ENCODE measurements around the gene BUD31.
A peak's percentile ranks its signal among the peaks of the same experiment; 100 is the strongest.
"Not testable (repeated sequence)": the region's sequence is repeated elsewhere in the genome, so short reads cannot be mapped to it uniquely, and the experiment has no call there.

Gene BUD31

DNA sequence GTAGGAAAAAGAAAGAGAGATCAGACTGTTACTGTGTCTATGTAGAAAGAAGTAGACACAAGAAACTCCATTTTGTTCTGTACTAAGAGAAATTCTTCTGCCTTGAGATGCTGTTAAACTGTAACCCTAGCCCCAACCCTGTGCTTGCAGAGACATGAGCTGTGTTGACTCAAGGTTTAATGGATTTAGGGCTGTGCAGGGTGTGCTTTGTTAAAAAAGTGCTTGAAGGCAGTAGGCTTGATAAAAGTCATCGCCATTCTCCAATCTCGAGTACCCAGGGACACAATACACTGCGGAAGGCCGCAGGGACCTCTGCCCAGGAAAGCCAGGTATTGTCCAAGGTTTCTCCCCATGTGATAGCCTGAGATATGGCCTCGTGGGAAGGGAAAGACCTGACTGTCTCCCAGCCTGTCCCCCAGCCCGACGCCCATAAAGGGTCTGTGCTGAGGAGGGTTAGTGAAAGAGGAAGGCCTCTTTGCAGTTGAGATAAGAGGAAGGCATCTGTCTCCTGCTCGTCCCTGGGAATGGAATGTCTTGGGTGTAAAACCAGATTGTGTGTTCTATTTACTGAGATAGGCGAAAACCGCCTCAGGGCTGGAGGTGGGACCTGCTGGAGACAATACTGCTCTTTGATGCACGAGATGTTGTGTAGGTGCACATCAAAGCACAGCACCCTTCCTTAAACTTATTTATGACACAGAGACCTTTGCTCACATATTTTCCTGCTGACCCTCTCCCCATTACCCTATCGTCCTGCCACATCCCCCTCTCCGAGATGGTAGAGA lies 23.2 kb downstream of the BUD31 start:
- DNase-seq (ENCODE audit: low read depth in 3 of 3) = not testable (repeated sequence)

GRCh38 chr7:99433158-99433557 lies 24.4 kb downstream of the BUD31 start:
- no peak for DNase-seq (ENCODE audit: low read depth in 3 of 3)

- DNase-seq (ENCODE audit: low read depth in 3 of 3) = no peak
These were observed 29.3 kb downstream of the BUD31 start for GRCh38 chr7:99437946-99438572.

- peak; percentile 82 to 91 (median 90) for DNase-seq (ENCODE audit: low read depth in 3 of 3)
These were observed 30.1 kb downstream of the BUD31 start, which contains the start of the genes CPSF4 and PTCD1 for GRCh38 chr7:99438573-99439480. Gene CPSF4 (plus strand): TSS chr7:99438943. CDS start chr7:99439083, 140 bp downstream. Gene PTCD1 (minus strand): TSS chr7:99438798. CDS start chr7:99435242, 3,556 bp downstream.

GRCh38 chr7:99440195-99440594 lies 31.4 kb downstream of the BUD31 start:
- DNase-seq (ENCODE audit: low read depth in 3 of 3) = no peak

GRCh38 chr7:99446096-99446495 lies 37.3 kb downstream of the BUD31 start:
- DNase-seq (ENCODE audit: low read depth in 3 of 3) = no peak

DNA sequence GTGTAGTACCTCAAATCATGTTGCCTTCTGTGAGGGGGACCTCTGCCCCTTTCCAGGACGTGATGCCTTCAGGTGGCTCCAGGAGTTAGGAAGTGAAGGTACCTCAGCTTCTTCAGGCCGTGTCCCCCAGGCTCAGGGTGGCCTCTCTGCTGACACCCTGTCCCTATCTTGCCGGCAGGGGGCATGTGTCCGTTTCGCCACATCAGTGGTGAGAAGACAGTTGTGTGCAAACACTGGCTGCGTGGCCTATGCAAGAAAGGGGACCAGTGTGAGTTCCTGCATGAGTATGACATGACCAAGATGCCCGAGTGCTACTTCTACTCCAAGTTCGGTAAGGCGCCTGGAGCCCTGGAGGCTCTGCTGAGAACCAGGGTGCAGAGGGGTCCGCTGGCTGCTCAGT lies 39.2 kb downstream of the BUD31 start:
- no peak for DNase-seq (ENCODE audit: low read depth in 3 of 3)

DNA sequence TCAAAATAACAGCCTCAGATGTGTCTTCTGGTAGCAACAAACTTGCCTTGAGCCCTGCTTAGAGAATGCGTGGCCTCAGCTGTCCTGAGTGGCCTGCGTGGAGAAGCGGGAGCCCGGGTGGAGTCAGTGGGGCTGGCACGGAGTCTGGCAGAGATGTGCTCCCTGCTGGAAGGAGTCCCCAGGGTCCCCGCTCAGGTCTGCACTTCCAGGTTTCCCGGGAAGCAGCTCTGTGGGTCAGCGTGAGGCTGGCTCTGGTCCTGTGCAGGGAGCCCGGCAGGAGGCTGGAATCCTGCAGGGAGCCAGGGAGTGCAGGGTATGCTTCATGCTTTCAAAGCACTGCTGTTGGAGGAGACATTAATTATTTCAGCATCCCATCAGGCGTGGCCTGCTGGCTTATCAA lies 40.1 kb downstream of the BUD31 start:
- no peak for DNase-seq (ENCODE audit: low read depth in 3 of 3)

DNA sequence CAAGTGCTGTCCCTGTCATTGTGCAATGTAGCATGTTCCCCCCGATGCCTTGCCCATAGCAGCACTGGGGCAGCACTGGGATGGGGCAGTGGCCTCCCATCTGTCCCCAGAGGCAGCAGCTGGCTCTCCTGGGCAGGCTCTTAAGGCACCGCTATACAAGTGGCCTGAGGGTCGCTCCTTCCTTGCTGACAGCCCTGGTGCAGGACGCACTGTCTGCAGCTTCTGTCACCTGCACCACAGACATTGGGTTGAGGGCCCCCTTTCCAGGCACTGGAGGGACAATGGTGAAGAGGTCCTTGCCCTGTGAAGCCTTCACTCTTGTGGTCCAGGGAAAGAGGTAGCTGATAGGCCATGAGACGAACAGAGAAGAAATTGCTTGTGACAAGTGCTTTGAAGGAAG lies 40.6 kb downstream of the BUD31 start:
- DNase-seq (ENCODE audit: low read depth in 3 of 3) = no peak

DNA sequence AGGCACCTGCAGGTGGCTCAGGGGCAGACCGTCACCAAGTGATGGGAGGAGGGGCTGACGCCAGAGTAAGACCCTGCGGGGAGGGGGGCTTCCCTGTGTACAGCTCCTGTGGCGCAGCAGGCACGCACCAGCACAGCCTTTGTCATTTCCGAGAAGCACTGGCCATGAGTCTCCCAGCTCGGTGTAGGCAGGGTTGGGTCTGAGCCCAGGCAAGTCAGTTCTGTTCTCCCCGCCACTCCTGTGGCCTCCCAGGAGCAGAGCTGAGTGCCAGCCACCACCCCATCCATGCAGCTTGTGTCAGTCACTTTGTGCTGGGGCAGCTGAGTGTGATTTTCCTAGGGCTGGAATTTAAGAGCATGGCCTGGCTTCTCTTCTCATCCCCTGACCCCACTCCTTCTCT lies 43.2 kb downstream of the BUD31 start:
- no peak for DNase-seq (ENCODE audit: low read depth in 3 of 3)

- no peak for DNase-seq (ENCODE audit: low read depth in 3 of 3)
These were observed 43.8 kb downstream of the BUD31 start for GRCh38 chr7:99452541-99452940.

DNA sequence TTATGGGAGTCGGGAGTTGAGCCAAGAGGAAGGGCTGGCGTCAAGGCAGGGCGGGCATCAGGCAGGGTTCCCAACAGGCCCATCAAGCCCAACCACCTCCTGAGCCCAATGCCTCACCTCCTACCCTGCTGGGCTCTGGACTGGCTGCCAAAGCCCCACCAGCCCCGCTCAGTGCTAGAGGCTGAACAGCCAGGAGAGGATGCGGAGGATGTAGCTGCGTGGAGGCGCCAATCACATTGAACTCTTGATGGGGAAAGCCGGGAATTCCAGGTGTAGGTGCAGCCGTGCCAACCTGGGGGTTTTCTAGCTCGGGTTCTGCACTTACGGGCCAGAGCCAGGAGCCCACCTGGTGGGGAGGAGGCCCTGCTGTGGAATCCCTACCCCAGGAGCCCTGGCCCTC lies 44.3 kb downstream of the BUD31 start:
- no peak for DNase-seq (ENCODE audit: low read depth in 3 of 3)

GRCh38 chr7:99455874-99456273 lies 47.1 kb downstream of the BUD31 start:
- DNase-seq (ENCODE audit: low read depth in 3 of 3) = no peak

DNA sequence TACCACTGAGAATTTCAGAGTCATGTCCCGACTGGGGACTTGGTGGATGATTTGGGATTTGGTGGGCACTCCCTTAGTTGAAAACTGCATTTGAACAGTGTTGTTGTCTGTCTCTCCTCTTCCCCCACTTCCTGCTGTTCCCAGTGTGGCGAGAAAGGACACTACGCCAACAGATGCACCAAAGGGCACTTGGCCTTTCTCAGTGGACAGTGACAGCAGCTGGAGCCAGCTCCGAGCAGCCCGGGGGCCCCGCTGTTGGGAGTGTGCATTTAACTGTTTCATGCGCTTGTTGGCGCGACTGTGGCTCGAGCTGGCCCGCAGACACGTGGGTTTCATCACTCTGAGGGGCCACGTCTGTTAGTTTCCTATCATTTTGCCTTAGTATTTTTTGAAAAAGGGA lies 47.5 kb downstream of the BUD31 start:
- DNase-seq (ENCODE audit: low read depth in 3 of 3) = no peak

DNA sequence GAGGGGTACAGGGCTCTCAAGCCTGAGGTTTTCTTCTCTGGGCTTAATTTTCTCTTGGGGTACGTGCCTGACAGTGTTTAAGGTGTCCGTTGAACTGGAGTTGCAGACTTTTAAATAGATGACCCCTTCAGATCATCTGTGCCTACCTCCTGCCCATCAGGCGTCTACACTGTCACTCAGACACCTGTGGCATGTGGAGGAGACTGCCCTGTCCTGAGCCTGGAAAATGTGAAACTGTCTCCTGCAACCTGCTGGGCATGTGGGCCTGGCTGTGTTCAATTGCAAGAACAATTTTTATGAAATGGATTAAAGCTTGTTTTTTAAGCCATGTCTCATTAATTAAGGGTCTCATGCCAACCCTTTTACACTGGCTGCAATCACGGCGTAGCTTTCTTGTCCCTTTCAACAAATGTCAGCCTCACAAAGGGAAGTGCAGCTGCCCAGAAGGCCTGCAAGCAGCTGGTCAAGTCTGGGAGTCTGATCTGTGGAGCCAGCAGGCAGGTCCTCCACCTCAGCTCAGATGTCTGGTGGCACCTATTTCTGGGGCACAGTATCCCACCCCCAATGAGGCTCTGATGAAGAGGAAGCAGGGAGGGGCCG lies 48.4 kb downstream of the BUD31 start:
- no peak for DNase-seq (ENCODE audit: low read depth in 3 of 3)

GRCh38 chr7:99457650-99458493 lies 49.1 kb downstream of the BUD31 start:
- no peak for DNase-seq (ENCODE audit: low read depth in 3 of 3)

DNA sequence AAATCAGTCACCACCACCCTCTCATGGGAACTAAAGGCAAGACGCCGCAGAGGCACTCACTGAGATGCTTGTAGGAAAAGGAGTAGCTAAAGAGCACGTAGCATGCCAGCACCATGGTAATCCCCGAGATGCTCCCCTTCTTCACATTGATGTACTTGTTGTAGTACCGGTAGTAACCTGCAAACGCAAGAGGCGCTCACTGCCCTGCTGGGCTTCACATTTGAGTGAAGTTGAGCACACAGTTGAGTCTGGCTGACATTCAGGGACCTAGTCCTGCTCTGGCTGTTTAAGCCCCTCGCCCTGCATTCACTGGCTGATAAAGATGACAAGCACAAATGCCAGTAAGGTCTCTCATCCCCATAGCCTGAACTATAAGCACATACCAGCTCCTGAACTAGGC lies 50.3 kb downstream of the BUD31 start:
- DNase-seq (ENCODE audit: low read depth in 3 of 3) = no peak

GRCh38 chr7:99460651-99461050 lies 51.9 kb downstream of the BUD31 start:
- no peak for DNase-seq (ENCODE audit: low read depth in 3 of 3)

GRCh38 chr7:99461221-99461620 lies 52.5 kb downstream of the BUD31 start:
- DNase-seq (ENCODE audit: low read depth in 3 of 3) = no peak

DNA sequence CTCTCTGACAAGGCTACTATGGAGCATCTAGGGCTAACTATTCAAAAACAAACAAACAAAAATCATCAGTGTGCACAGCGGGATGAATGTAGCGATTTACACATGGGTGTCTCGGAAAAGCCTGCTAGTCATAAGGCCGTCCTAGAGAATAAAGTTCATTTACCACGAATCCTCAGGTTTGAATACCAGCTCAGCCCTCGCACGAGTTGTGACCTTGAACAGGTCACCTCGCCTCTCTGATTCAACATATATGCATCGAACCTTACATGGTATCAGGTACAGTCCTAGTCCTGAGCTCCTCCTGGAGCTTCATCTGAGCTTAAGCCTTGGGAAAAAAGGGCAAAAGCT lies 56.6 kb downstream of the BUD31 start:
- DNase-seq (ENCODE audit: low read depth in 3 of 3) = no peak

DNA sequence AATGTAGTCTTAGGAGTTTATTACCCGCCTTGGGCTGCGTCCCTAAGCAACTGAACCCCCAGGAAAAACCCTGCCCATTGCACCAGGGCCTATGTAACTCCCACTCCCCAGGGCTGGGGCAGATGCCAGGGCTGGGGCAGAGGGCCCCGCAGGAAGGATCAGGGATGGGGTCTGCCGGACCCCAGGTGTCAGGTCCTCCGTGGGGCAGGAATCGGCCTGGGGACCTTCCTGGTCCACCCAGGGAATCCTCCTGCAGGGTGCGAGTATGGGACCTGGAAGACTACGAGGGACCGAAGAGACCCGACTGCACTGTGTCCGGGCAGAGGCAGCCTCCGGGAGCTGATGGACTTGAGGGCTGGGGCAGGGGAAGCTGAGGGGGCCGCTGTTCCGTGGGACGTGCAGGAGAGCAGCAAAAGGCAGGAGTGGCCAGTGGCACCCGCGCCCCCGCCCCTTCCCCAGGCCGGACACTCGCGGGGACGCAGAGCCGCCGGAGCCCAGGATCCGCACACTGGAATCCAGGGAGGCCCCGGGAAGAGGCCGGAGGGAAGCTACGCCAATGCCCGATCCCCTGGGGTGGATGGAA lies 59.7 kb downstream of the BUD31 start:
- DNase-seq (ENCODE audit: low read depth in 3 of 3) = no peak

All from stimulated activated CD4-positive, alpha-beta T cell treated with anti-CD3 and anti-CD28 coated beads, TNF-alpha, amount 100 ng/mL, for 48 hours (primary cell).